Activated T-helper 17 cell treated with anti-CD3 and anti-CD28 coated beads, Interleukin-2, amount 50 U/mL, for 72 hours (primary cell): Measurements from ENCODE around the gene PDILT. TPM values are rescaled to one million over a fixed set of nuclear protein-coding genes. Genes with fewer than 3 reads are reported as not detected.

Source experiments
- ATAC-seq: fragments of 150-1000 bp; cut with Tn5 transposase; replicated peaks from 2 replicates; pipeline ENCODE4 v1.10.0; 2021; ENCODE audit warnings: mild to moderate bottlenecking, moderate library complexity
- H3K27ac Mint-ChIP-seq: one replicate; pipeline ENCODE4 v1.8.0; 2022; ENCODE audit warnings: mixed read lengths
- H3K27me3 Mint-ChIP-seq: one replicate; pipeline ENCODE4 v1.8.0; 2022; ENCODE audit warnings: mixed read lengths
- H3K36me3 Mint-ChIP-seq: one replicate; pipeline ENCODE4 v1.8.0; 2022; ENCODE audit warnings: low read depth, mild to moderate bottlenecking, mixed read lengths
- H3K4me1 Mint-ChIP-seq: one replicate; pipeline ENCODE4 v1.8.0; 2022; ENCODE audit warnings: mixed read lengths
- H3K4me3 Mint-ChIP-seq: one replicate; pipeline ENCODE4 v1.8.0; 2022; ENCODE audit warnings: mild to moderate bottlenecking, mixed read lengths
- H3K9me3 Mint-ChIP-seq: one replicate; pipeline ENCODE4 v1.8.0; 2022; ENCODE audit warnings: mixed read lengths
- total RNA-seq, 2 donors: library from RNA; stranded (reverse); gene quantifications; one replicate each; pipeline ENCODE4 v1.2.3, GENCODE V29; 2022

Gene PDILT
- total RNA-seq, 2 donors from 2014 or later: not detected

DNA sequence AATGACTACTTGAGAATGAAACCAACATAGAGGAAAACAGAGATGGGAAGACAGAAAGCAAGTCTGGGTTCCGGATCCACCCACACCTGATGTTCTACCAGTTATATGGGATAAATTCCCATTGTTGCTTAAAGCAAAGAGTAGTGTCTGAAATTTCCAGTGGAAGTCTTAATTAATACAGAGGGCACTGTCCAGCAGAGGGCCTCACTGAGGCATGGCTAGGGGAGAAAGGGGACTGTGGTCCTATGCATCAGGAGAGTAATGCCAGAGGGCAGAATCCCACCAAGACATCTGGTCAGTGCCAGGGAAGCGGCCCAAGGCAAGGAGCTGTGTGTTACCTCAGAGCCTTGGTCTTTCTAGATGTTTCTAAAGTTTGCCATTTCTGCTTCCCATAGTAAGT, 44.5 kb downstream of the PDILT start:
- no peak for ATAC-seq
- Mint-ChIP-seq H3K4me3 (no peak overlapping the region), H3K4me1 (no peaks in the 10 kb centered on the region)

DNA sequence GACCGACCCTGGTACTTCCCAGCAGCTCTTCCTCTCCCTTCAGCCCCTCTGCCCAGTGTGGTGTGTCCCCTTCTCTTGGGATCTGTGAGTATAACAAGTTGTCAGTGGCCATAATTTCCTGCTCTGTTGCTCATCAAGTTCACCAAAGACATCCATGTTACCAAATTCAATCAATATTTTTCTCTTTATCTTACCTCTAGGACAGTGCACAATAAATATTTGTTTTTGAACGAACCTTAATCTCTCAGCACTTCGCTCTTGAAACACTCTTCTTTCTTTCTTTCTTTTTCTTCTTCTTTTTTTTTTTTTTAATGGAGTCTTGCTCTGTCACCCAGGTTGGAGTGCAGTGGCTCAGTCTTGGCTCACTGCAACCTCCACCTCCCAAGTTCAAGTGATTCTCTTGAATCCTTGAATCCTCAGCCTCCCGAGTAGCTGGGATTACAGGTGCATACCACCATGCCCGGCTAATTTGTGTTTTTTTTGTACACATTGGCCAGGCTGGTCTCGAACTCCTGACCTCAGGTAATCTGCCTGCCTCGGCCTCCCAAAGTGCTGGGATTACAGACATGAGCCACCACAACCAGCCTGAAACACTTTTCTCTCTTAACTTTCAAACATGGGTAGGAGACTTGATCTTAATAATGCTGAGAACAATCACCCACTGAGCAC, 49.3 kb downstream of the PDILT start:
- Mint-ChIP-seq H3K36me3 (no peaks in the 10 kb centered on the region), H3K27ac (no peak overlapping the region), H3K4me3 (no peak overlapping the region), H3K9me3 (peaks cover 3% of the 10 kb centered on the region), H3K4me1 (no peaks in the 10 kb centered on the region), H3K27me3 (peaks cover 31% of the 10 kb centered on the region)
- ATAC-seq: no peak

More for the DNA sequence above, 44.5 kb downstream of the PDILT start:
- H3K36me3 Mint-ChIP-seq: no peaks in the 10 kb centered on the region
- H3K27me3 Mint-ChIP-seq: peaks cover 29% of the 10 kb centered on the region
- peaks cover 2% of the 10 kb centered on the region for H3K9me3 Mint-ChIP-seq
- H3K27ac Mint-ChIP-seq: no peak overlapping the region

DNA sequence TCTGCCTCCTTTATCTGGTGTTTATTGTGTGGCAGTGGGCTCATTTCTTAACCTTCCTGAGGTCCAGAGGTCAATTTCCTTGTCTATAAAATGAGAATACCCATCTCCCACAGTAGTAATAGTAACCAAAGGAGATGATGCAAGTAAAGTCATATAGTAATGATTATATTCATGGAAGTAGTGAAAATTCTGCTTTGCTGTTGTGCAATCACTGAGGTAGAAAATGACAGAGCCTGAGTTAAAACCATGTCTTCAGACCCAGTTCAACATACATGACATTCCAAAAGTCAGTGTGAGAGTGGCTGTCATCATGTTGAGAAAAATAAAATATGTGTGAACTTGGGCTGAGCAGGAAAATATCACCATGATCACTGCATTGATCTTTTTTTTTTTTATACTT, 51.2 kb downstream of the PDILT start:
- Mint-ChIP-seq H3K9me3 (peaks cover 3% of the 10 kb centered on the region), H3K4me3 (no peak overlapping the region), H3K4me1 (no peaks in the 10 kb centered on the region), H3K27ac (no peak overlapping the region), H3K36me3 (no peaks in the 10 kb centered on the region), H3K27me3 (peaks cover 31% of the 10 kb centered on the region)
- ATAC-seq: no peak

DNA sequence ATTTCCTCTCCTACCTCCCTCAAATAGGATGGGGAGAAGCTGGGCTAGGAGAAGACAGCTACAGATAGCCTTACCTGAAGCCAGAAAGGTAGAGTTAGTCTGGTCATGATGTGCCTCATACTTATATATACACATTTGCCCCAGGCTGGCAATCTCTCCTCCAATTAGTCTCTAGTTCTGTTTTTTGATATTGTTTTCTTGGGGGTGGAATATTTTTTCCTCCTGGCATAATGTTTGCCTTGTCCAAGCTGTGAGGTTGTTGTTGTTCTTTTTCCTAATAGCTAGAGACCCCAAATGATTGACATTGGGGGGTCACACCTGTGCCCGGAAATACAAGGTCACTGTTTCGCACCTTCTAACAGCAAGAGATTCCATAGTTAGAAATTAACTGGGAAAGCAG, 51.9 kb downstream of the PDILT start, which contains the start of gene UMOD:
TSS of gene UMOD (minus strand) at position 101 of the 400 bp plus-strand sequence. CDS start 1,978 bp downstream, outside the sequence.
- no peaks in the 10 kb centered on the region for H3K4me1 Mint-ChIP-seq
- no peak within 1 kb of the TSS for H3K4me3 Mint-ChIP-seq
- H3K27ac Mint-ChIP-seq: no peak within 1 kb of the TSS
- H3K36me3 Mint-ChIP-seq: no peaks in the 10 kb centered on the region
- peaks cover 31% of the 10 kb centered on the region for H3K27me3 Mint-ChIP-seq
- no peak for ATAC-seq
- peaks cover 3% of the 10 kb centered on the region for H3K9me3 Mint-ChIP-seq

DNA sequence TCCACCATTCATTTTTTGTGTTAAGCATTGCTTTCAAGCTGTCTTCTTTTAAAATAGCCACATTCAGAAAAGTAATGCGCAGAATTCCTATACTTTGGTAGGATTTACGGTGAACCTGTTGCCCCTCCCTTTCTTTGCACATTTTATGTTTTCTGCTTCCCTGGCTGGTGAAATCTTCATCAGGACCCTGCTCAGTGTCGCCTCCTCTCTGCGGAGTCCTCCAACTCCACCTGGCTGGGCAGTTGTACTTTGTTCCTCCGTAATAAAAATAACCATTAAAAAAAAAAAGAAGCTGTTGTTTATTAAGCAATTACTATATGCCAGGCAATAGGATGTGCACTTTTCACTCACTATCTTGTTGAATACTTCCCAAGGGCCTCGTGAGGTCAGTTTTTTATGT, 54.9 kb downstream of the PDILT start:
- Mint-ChIP-seq H3K36me3 (no peaks in the 10 kb centered on the region), H3K9me3 (no peaks in the 10 kb centered on the region), H3K27me3 (peaks cover 14% of the 10 kb centered on the region), H3K4me3 (no peak overlapping the region), H3K4me1 (no peaks in the 10 kb centered on the region), H3K27ac (no peak overlapping the region)
- ATAC-seq: no peak

DNA sequence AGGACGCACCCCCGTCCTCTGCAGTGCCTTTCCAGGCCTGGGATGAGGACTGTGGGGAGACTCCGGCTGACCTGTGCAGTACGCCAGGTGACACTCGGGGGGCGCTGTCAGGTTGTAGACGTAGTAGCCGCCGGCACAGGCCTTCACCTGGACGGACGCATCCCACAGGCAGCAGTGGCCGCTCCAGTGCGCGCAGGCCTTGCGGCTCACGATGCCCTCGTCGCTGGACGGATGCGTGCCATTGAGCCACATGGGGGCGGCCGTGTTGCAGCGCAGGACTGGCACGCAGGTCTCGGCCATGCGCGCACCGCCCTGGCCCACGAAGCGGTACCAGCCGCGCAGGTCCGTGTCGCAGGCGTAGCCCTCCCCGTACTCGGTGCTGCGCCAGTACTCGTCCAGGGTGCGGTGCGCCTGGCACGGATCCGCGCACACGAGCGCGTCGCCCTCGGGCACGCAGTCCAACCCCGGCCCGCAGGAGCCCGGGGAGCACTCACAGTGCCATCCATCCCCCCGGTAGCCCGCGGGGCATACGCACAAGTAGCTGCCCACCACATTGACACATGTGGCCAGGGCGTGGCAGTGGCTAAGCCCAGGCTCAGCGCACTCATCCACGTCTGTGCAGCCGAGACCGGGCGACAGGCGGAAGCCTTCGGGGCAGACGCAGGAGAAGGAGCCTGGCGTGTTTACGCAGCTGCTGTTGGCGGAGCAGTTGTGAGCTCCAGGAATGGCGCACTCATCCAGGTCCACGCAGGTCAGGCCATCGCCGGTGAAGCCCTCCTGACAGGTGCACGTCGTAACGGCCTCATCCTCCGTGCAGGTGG, 56.0 kb downstream of the PDILT start:
- H3K4me3 Mint-ChIP-seq: no peak overlapping the region
- no peaks in the 10 kb centered on the region for H3K9me3 Mint-ChIP-seq
- no peaks in the 10 kb centered on the region for H3K4me1 Mint-ChIP-seq
- no peak for ATAC-seq
- H3K27ac Mint-ChIP-seq: no peak overlapping the region
- peaks cover 10% of the 10 kb centered on the region for H3K27me3 Mint-ChIP-seq
- no peaks in the 10 kb centered on the region for H3K36me3 Mint-ChIP-seq

DNA sequence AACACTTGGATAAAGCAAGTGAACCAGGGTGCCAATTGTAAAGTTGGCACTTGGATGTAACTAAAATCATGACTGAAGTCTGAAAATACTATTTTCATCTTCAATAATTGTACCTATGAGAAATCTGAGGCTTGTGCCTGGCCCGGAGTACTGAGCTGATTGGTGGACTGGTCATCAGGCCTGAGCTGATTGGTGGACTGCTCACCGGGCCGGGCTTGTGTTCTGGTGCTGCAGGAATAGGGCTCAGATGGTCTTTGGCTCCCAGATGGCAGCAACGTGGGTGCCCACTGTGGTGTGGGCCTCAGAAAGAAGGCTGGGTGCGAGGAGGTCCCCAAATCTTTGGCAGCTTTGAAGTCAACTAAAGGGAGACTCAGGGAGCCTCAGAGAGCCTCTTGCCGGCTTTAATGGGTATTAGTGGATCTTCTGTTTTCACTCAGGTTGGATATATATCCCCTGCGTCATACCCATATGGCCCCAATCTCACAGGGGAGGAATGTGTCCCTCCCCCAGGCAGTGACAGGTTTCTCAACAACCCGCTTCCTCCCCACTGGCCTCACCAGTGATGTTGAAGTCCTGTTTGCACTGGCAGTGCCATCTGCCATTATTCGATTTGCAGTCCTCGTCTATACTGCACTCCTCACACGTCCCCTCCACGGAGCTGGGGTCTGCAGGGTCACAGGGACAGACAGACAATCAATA, 56.7 kb downstream of the PDILT start:
- H3K27ac Mint-ChIP-seq: no peak overlapping the region
- no peaks in the 10 kb centered on the region for H3K9me3 Mint-ChIP-seq
- no peak for ATAC-seq
- peaks cover 5% of the 10 kb centered on the region for H3K27me3 Mint-ChIP-seq
- H3K4me1 Mint-ChIP-seq: no peaks in the 10 kb centered on the region
- H3K4me3 Mint-ChIP-seq: no peak overlapping the region
- no peaks in the 10 kb centered on the region for H3K36me3 Mint-ChIP-seq

DNA sequence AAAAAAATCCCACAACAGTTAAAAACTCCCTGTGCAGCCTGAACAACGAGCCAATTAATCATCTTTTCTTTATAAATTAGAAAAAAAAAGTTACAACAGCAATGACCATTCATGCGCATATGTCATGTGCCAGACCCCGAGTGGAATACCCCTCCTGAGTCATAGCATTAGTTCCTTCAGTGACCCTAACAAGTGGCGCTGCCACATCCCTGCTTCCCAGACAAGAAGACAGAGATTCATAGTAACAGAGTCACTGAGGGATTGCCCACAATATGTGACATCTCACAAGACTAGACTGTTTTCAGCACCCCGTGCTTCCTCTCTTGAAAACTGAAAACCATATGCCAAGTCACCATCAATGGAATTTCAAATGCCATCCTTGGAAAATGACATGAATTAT, 59.9 kb downstream of the PDILT start:
- no peak for ATAC-seq
- Mint-ChIP-seq H3K27ac (no peak overlapping the region), H3K9me3 (no peaks in the 10 kb centered on the region), H3K4me1 (no peaks in the 10 kb centered on the region), H3K4me3 (no peak overlapping the region), H3K27me3 (peaks cover 3% of the 10 kb centered on the region), H3K36me3 (no peaks in the 10 kb centered on the region)

DNA sequence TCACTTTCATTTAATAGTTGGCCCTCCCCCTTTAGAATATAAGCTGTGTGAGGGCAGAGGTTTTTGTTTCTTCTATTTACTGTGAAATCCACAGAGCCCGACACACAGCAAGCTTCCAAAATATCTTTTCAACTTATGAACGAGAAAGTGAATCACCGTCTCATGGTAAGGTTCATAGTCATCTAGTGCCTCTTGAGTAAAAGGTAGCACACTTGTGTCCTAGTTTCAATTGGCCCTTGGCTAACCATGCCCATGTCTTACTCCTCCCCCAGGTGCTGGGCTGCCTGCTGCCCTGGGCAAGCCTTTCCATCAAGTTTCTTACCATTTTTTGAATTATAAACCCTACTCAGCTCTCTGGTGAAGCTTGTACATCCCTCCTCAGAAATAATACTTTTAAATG, 64.8 kb downstream of the PDILT start:
- ATAC-seq: no peak

DNA sequence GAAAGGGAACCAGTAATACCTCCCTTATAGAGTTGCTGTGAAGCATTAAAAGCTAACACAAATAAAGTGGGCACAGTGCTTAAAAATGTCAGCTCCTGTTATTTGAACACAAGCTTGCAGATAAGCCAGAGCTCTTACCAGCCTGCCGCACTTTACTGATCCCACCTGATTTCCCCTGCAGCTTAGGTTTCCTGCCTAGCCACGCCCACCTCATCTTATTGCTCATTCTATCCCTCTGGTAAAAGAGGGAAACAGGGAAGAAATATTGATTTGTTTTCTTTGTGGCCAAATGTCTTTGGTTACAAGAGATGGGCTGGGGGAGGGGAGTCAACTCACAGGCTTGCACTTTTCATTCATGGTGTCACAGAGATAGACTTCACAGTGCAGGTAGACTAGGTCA, 67.6 kb downstream of the PDILT start:
- Mint-ChIP-seq H3K36me3 (no peaks in the 10 kb centered on the region), H3K27me3 (peaks cover 13% of the 10 kb centered on the region), H3K9me3 (no peaks in the 10 kb centered on the region), H3K4me1 (no peaks in the 10 kb centered on the region), H3K27ac (no peak overlapping the region), H3K4me3 (no peak overlapping the region)
- ATAC-seq: no peak

More for the DNA sequence above, 64.8 kb downstream of the PDILT start:
- no peak overlapping the region for H3K27ac Mint-ChIP-seq
- peaks cover 10% of the 10 kb centered on the region for H3K27me3 Mint-ChIP-seq
- H3K36me3 Mint-ChIP-seq: no peaks in the 10 kb centered on the region
- no peaks in the 10 kb centered on the region for H3K9me3 Mint-ChIP-seq
- no peak overlapping the region for H3K4me3 Mint-ChIP-seq
- no peaks in the 10 kb centered on the region for H3K4me1 Mint-ChIP-seq

DNA sequence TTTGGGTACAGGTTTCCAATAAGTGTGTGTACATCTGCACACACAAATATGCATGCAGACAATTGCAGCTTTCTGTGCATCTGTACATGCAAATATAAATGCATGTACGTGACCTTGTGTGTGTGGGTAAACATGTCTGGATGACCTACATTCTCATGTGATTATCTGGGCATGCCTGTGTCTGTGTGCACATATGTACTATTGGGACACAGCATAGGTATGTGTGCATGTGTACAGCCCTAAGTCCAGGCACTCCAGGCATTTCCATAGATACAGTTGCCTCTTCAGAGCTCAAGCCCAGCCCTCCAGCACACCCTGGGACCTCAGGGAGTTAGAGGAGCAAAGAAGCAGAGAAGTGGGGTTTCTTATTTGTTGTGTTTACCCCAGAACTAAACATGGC, 70.1 kb downstream of the PDILT start:
- no peak for ATAC-seq
- Mint-ChIP-seq H3K4me1 (no peaks in the 10 kb centered on the region), H3K27ac (no peak overlapping the region), H3K9me3 (no peaks in the 10 kb centered on the region), H3K36me3 (no peaks in the 10 kb centered on the region), H3K4me3 (no peak overlapping the region), H3K27me3 (peaks cover 16% of the 10 kb centered on the region)

DNA sequence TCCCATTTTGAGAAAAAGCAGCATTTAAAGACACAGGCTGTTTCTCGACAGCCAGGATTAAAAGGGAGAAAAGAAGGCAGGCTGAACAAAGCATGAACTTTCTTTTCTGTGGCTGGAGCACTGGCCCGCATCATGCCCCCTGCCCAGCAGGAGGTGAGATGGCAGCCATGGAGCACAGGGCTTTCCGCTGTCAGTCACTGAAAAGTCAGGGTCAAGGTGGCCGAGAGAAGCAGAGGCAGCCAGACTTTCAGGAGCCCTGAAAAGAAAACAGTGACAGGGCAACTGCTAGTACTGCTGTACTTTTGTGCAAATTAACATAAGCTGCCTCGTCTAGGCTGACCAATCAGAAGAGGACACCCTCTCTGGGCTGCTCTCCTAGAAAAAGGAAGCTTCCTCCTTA, 71.4 kb downstream of the PDILT start:
- no peak overlapping the region for H3K4me3 Mint-ChIP-seq
- no peaks in the 10 kb centered on the region for H3K36me3 Mint-ChIP-seq
- no peak for ATAC-seq
- H3K9me3 Mint-ChIP-seq: no peaks in the 10 kb centered on the region
- no peak overlapping the region for H3K27ac Mint-ChIP-seq
- peaks cover 14% of the 10 kb centered on the region for H3K27me3 Mint-ChIP-seq
- H3K4me1 Mint-ChIP-seq: no peaks in the 10 kb centered on the region

DNA sequence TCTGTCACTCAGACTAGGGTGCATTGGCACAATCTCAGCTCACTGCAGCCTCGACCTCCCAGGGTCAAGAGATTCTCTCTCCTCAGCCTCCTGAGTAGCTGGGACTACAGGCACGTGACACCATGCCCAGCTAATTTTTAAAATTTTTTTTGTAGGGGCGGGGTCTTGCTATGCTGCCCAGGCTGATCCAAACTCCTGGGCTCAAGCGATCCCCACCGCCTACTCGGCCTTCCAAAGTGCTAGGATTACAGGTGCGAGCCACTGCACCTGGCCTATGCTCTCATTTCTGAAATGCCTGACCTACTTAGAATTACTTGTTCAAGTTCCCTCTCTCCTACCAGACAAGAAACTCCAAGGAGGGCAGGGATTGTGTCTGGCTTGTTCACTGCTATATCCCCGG, 72.1 kb downstream of the PDILT start:
- Mint-ChIP-seq H3K9me3 (no peaks in the 10 kb centered on the region), H3K4me1 (no peaks in the 10 kb centered on the region), H3K27ac (no peak overlapping the region), H3K36me3 (no peaks in the 10 kb centered on the region), H3K27me3 (peaks cover 9% of the 10 kb centered on the region), H3K4me3 (no peak overlapping the region)
- ATAC-seq: no peak

DNA sequence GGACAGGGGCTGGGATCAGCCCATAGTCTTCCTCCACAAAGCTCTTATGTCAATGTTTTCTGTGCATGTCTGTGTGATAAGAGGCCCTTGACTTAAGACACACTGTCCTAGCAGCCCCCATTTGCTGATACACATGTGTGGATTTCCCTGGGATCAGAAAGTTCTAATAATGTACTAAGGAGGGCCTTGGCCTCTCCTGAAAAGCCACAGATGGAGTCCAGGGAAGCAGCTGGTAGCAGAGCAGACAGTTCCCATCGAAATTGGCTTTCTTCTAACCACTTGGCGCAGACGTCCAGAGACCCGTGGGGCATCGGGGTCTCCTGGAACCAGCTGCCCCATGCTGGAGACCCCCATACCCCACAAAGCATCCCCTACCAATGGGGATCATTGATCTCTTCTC, 72.9 kb downstream of the PDILT start:
- H3K27me3 Mint-ChIP-seq: peaks cover 9% of the 10 kb centered on the region
- H3K4me3 Mint-ChIP-seq: no peak overlapping the region
- no peaks in the 10 kb centered on the region for H3K9me3 Mint-ChIP-seq
- H3K36me3 Mint-ChIP-seq: no peaks in the 10 kb centered on the region
- no peaks in the 10 kb centered on the region for H3K4me1 Mint-ChIP-seq
- ATAC-seq: no peak
- no peak overlapping the region for H3K27ac Mint-ChIP-seq
